T-helper 9 cell (primary cell): ENCODE results near the gene FHOD3.

Experiments used
- DNase-seq: peaks from one replicate; pipeline ENCODE4 v3.0.0-alpha.2; 2020

The FHOD3 gene

DNA sequence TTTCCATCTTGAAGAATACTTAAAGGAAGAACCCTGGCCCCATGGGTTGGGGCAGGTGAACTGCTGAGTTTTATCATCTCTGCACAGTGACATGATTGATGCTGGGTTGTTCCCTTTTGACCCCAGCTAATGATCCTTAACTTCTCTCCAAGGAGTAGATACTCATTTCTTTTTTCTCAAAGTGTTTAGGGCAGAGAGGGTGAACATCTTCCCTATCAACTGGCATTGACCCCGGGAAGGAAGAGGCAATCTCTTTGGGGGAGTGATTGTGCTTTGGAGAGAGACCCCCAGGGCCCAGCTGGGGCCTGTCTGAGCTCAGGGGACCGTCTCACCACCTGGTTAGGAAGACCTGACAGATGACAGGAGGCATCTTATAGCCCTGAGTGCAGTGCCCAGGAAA lies 190.6 kb downstream of the FHOD3 start:
- DNase-seq, result no peak

DNA sequence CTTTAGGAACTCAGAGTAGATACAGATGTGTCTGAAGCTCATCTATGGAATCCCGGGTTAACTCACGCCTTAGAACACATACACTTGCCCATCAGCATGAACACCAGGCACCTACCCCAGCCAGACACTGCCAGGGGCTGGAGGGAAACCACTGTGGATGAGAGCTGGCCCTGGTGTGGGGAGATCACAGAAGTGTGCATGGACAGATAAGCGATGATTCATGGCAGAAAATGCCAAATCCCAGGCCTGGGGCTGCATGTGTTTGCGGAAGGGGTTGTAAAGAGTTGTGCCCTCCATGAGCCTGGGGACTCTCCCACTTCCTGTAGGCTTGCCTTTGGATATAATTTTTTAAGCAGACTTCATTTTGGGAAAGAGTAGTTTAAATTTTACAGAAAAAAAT lies 193.4 kb downstream of the FHOD3 start:
- no peak for DNase-seq

DNA sequence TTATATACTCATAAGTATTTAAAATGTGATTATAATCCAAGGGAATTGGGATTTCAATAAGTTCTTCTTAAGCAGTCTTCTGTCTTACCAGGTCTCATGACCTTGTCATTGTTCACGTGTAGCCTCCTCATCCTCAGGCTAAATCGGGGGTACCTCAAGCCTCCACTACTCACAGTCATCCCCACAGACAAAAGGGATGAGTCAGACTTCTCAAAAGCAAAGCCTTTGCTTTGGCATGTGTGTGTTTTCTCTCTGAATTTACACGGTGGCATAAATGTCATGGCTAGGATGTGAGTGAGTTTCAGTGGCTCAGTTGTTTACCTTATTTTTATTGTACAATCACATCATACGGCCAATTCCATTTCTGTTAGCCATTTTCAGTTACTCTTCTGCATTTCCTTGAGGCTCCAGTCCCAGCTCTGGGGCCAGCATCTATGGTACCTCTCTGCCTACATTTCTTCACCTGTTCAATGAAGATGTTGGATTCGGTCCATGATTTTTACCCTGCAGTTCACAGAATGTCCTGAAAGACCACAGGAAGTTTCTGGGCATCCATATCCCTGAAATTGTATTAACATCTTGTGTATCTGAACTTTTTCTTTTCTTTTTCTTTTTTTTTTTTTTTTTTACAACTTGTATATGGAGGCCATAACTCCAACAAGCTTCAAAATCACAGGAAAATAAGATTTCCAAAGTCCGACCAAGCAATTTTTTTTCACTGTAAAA lies 195.3 kb downstream of the FHOD3 start:
- no peak for DNase-seq

DNA sequence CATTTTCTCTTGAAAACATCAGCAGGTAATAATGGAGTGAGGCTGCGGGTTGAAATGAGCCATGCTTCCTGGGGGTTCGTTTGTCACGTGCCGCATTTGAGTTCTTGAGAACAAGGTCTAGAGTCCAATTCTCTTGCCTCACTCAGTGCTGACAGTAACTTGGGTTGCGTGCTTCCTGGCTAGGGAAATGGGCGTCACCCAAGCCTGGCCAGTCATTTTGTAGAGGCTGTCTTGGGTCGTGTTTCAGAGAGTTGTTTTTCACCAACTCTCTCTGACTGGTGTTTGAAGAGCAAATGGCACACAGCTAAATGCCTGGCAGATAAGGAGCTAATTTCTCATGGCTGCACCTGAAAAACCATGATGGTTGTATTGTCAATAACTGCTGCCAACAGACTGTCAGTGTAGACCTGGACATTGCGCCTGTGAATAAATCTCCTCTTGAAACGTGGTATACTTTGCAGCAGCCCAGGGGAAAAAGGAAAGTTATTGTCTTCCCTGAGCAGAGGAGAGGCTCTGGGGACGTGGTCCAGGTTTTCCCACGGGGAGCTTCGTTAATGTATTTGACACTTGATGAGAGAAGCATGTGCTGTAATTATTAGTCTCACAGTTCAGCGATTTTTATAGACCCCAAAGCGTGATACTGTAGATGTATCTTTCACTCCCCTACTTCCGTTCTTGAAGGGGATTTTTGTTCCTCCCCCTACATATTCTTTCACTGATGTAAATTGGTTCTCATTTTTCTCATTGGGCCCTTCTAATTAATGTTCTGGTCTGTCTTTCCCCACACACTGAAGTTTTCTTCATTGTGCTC lies 196.0 kb downstream of the FHOD3 start:
- no peak for DNase-seq

- no peak for DNase-seq
Observed at GRCh38 chr18:36494160-36494437, 196.6 kb downstream of the FHOD3 start.

GRCh38 chr18:36496022-36496421 lies 198.5 kb downstream of the FHOD3 start:
- no peak for DNase-seq

GRCh38 chr18:36499938-36500337 lies 202.4 kb downstream of the FHOD3 start:
- no peak for DNase-seq

DNA sequence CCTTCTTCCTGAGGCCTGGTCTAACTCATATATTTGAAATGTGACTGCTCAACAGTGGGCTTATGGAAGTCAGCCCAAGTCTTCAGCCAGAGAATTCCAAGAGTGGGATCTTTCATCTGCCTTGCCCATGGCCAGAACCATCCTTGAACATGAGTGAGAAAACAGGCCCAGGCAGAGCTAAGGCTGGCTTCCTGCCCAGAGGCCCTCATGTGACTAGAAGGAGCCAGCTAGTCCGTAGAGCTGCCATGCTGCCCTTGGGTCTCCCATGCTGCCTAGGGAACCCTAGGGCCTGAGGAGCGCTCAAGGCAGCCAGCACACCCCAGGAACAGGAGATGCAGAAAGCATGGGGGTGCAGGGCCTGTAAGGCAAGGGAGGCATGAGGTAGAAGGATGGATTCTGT lies 203.6 kb downstream of the FHOD3 start:
- DNase-seq, result no peak

DNA sequence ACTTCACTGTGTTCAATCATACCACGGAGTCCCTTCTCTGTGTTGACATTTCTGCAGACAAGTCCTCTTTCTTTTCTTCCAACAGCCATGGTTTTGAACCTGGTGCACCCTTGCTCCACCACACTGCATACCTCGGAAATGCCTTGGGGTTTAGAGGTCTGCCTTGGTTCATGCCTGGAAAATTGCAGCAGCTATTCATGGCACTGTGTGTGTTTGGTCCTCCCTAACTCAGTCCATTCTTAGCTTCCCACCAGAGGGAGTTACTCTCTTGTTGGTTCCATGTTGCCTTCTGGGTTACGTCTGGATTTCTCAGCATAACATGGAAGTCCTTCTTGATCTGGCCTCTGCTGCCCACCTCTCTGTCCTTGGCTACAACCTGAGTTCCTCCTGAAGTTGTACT lies 206.0 kb downstream of the FHOD3 start:
- no peak for DNase-seq

GRCh38 chr18:36504928-36505327 lies 207.4 kb downstream of the FHOD3 start:
- DNase-seq, result no peak

GRCh38 chr18:36505665-36506064 lies 208.2 kb downstream of the FHOD3 start:
- DNase-seq, result no peak

GRCh38 chr18:36509646-36510197 lies 212.2 kb downstream of the FHOD3 start:
- DNase-seq, result no peak

DNA sequence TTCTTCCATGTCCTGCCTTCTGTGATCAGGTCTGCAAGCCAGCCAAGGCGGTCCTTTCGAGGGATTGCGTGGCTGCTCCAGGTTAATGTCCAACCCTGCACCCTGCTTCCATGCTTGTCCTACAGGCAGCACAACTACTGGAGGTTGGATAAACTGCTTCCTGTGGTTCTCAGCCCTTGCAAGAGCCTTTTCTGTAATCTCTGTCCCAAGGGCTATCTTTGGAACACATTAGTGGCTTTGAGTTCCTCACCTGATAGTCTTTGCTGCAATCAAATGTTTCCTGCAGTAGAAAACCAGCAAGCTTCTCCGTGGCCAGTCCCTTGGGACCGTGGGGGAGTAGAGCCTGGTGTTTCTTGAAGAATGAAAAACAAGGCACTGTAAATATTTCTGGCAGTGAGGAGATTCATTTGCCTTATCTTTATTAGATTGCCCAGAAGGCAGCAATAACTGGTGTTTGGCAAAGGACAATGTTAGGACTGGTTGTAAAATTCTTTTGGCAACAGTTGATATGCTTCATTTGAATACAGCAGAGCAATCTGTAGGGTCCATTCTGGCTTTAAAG lies 214.4 kb downstream of the FHOD3 start:
- DNase-seq, result no peak

- DNase-seq, result no peak
Observed at GRCh38 chr18:36513556-36513955, 216.0 kb downstream of the FHOD3 start.

DNA sequence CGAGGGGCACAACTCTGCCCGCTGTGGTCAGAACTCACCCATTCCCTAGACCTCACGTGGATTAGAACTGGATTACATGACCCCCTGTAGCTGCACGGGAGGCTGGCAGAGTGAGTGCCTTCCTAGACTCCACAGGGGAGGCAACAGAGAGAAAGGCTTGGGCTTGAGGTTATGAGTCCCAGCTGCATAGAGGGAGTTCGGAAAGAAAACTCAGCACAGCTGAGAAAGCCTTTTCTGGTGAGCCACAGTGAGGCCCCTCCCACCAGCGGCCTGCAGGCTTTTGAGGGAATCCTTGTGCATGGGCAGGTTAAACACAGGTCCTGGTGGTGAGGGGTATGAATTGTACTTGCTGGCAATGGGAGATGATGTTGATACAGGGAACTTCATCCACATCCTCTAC lies 217.3 kb downstream of the FHOD3 start:
- no peak for DNase-seq

DNA sequence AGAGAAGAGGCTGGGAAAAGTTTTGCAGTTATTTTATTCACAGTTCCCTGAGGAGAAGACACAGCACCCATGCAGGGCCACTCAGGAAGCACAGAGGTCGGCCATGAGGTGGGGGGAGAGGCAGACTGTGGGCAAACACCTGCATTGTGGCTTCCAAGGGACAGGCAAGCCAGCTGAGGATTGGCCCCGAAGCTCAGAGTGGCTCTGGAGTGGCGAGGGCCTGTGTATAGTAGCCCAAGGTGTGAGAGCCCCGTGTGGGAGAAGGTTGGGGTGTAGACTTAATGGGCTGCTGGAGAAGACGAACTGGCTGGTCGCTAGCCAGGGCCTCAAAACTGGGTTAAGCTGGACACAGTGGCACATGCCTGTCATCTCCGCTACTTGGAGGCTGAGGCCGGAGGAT lies 218.7 kb downstream of the FHOD3 start:
- no peak for DNase-seq

GRCh38 chr18:36516726-36517125 lies 219.2 kb downstream of the FHOD3 start:
- no peak for DNase-seq

GRCh38 chr18:36518839-36519238 lies 221.3 kb downstream of the FHOD3 start:
- no peak for DNase-seq

- no peak for DNase-seq
Observed at GRCh38 chr18:36519358-36519757, 221.8 kb downstream of the FHOD3 start.

DNA sequence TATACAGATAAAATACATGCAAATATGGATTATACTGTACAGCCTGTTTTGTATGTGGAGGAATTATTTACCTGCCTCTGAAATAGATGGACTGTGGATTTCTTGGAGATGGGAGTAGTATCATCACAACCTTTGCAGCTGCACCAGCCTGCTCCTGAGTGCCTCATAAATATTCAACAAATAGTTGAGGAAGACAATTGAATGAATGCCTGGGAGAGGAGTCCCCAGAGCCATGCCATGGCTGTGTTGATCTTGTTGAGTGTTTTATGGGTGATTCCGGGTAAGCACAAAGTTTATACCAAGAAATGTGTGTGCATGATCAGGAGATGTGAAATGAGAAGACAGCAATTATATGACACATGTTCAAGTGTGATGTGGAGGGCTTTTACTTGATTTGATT lies 225.0 kb downstream of the FHOD3 start:
- no peak for DNase-seq

GRCh38 chr18:36525913-36526312 lies 228.4 kb downstream of the FHOD3 start:
- no peak for DNase-seq

DNA sequence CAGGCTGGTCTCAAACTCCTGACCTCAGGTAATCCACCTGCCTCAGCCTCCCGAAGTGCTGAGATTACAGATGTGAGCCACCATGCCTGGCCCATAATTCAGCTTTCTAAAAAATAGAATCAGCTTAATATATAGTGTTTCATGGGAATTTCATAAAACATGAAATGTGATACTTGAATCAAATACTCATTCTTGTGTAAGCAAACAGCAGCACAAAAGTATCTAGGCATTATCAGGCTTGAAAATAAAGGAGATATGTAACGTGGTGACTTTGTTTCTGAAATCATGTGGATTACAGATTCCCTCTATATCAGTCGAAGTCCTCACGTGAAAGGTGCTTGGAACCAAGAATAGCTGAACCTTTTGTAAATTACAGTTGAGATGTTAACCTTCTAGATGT lies 229.1 kb downstream of the FHOD3 start:
- no peak for DNase-seq

DNA sequence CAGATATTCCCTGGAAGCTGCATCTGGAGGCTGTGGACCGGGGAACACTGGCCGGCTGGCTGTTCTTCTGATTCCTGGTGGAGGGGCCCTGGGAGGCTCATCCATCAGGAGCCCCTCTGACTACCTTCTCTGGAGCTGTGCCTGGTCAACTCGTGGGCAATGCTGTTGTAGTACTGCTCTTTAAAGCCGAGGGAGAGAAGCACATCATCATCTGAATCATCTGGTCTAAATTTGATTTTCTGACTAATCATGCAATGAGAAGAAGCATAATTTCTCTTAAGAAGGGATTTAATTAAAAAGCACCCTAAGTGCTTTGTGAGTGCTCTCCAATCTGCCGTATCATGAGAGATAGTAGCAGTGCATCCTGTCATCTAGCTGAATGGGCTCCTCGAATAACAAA lies 229.5 kb downstream of the FHOD3 start:
- DNase-seq, result no peak
